Measurements from ENCODE around the gene SHC4. TPM values are rescaled to one million over a fixed set of nuclear protein-coding genes. Genes with fewer than 3 reads are reported as not detected.
A peak's percentile ranks its signal among the peaks of the same experiment; 100 is the strongest.

The SHC4 gene
- total RNA-seq, 1 experiment from 2014 or later: 0.26 TPM

GRCh38 chr15:48968066-48968465, 4.3 kb upstream of the SHC4 start:
- no peak for TF ChIP-seq CTCF (IDR thresholded peaks at IDR 0.05; ENCODE audit: unreplicated experiment)
- ChIA-PET CTCF (interaction anchor here (0.5 to 10.9 kb wide), 5 partner anchors 7 to 636 kb away, joined by 3 to 127 read pairs (median 9); partner anchors contain the start of gene EID1), POLR2A (interaction anchor here (1.2 to 1.5 kb wide), 3 partner anchors 8 to 90 kb away, joined by 4 to 5 read pairs (median 4); partner anchors contain the start of gene EID1)
- no peak overlapping the region for H3K27ac Mint-ChIP-seq (ENCODE audit: low read depth, unreplicated experiment)
- peaks cover 5% of the 10 kb centered on the region for H3K4me1 Mint-ChIP-seq (ENCODE audit: insufficient read depth, unreplicated experiment)
- no peaks in the 10 kb centered on the region for H3K27me3 Mint-ChIP-seq (ENCODE audit: insufficient read depth, unreplicated experiment)
- H3K9me3 Mint-ChIP-seq (ENCODE audit: unreplicated experiment): no peaks in the 10 kb centered on the region
- no peaks in the 10 kb centered on the region for H3K36me3 Mint-ChIP-seq (ENCODE audit: insufficient read depth, unreplicated experiment)
- DNase-seq (ENCODE audit: unreplicated experiment): no peak
- intact Hi-C loops (cut with micrococcal nuclease): loop anchor here (5.0 to 10.0 kb wide), 4 partner anchors 179 to 1084 kb away; partner anchors contain the start of gene FBN1
- BruUV-seq (replicated peaks): no TSS peak
- no peak overlapping the region for H3K4me3 Mint-ChIP-seq (ENCODE audit: unreplicated experiment)

- CTCF ChIA-PET: interaction anchor here (0.7 to 10.9 kb wide), 6 partner anchors 7 to 595 kb away, joined by 3 to 127 read pairs (median 6); partner anchors contain the start of gene EID1
- POLR2A ChIA-PET: interaction anchor here (0.6 to 1.3 kb wide), 3 partner anchors 8 to 49 kb away, joined by 3 to 4 read pairs (median 4); no protein-coding TSS in a partner anchor
- no TSS peak for BruUV-seq (replicated peaks)
Measured at GRCh38 chr15:48967336-48967735, 3.6 kb upstream of the SHC4 start.

GRCh38 chr15:48966595-48967301, 3.0 kb upstream of the SHC4 start:
- BruUV-seq (replicated peaks): no TSS peak
- CTCF ChIA-PET: interaction anchor here (0.5 to 10.9 kb wide), 20 partner anchors 8 to 595 kb away, joined by 3 to 127 read pairs (median 4); partner anchors contain the start of gene EID1

More at GRCh38 chr15:48967336-48967735, 3.6 kb upstream of the SHC4 start:
- no peak for TF ChIP-seq CTCF (IDR thresholded peaks at IDR 0.05; ENCODE audit: unreplicated experiment)
- peak overlapping the region; percentile 6 for H3K27ac Mint-ChIP-seq (ENCODE audit: low read depth, unreplicated experiment)
- intact Hi-C loops (cut with micrococcal nuclease): loop anchor here (5.0 to 10.0 kb wide), 4 partner anchors 180 to 1085 kb away; partner anchors contain the start of gene FBN1
- H3K9me3 Mint-ChIP-seq (ENCODE audit: unreplicated experiment): no peaks in the 10 kb centered on the region
- DNase-seq (ENCODE audit: unreplicated experiment): no peak
- H3K4me3 Mint-ChIP-seq (ENCODE audit: unreplicated experiment): no peak overlapping the region
- H3K36me3 Mint-ChIP-seq (ENCODE audit: insufficient read depth, unreplicated experiment): no peaks in the 10 kb centered on the region
- H3K4me1 Mint-ChIP-seq (ENCODE audit: insufficient read depth, unreplicated experiment): peaks cover 5% of the 10 kb centered on the region
- H3K27me3 Mint-ChIP-seq (ENCODE audit: insufficient read depth, unreplicated experiment): no peaks in the 10 kb centered on the region

More at GRCh38 chr15:48966595-48967301, 3.0 kb upstream of the SHC4 start:
- H3K4me3 Mint-ChIP-seq (ENCODE audit: unreplicated experiment): no peak overlapping the region
- intact Hi-C loops (cut with micrococcal nuclease): loop anchor here (1.0 to 10.0 kb wide), 5 partner anchors 104 to 1086 kb away; partner anchors contain the start of gene FBN1
- H3K9me3 Mint-ChIP-seq (ENCODE audit: unreplicated experiment): no peaks in the 10 kb centered on the region
- no peaks in the 10 kb centered on the region for H3K36me3 Mint-ChIP-seq (ENCODE audit: insufficient read depth, unreplicated experiment)
- no peak for DNase-seq (ENCODE audit: unreplicated experiment)
- POLR2A ChIA-PET: interaction anchor here (0.6 to 3.4 kb wide), 5 partner anchors 8 to 109 kb away, joined by 3 to 12 read pairs (median 4); partner anchors contain the start of gene EID1
- no peaks in the 10 kb centered on the region for H3K27me3 Mint-ChIP-seq (ENCODE audit: insufficient read depth, unreplicated experiment)
- TF ChIP-seq CTCF (IDR thresholded peaks at IDR 0.05; ENCODE audit: unreplicated experiment): no peak
- peak overlapping the region; percentile 6 for H3K27ac Mint-ChIP-seq (ENCODE audit: low read depth, unreplicated experiment)
- H3K4me1 Mint-ChIP-seq (ENCODE audit: insufficient read depth, unreplicated experiment): peaks cover 5% of the 10 kb centered on the region
